SK-N-SH (cell line): ENCODE results near the gene DENND2A. TPM values are rescaled to one million over a fixed set of nuclear protein-coding genes. Genes with fewer than 3 reads are reported as not detected.

Experiments used
- CTCF ChIA-PET: fragments of 300-600, 350-600 bp; formaldehyde crosslinking; extraction: SDS; loops from one replicate; lab custom pipeline; 2021; lab: Yijun Ruan, JAX
- POLR2A ChIA-PET: fragments of 350-600 bp; sonication (Branson Sonifier 250); formaldehyde crosslinking; extraction: SDS; loops from one replicate; lab custom pipeline; 2020; ENCODE audit warnings: antibody characterized with exemption, inconsistent platforms; lab: Yijun Ruan, JAX
- DNase-seq: peaks from one replicate; pipeline ENCODE4 v3.0.0; 2012
- H2AFZ ChIP-seq: fragments of 200-600 bp; sonication (generic); 2 replicates; pipeline ENCODE4 v1.8.1; 2016; ENCODE audit warnings: antibody characterized with exemption, mild to moderate bottlenecking, low read depth
- H3F3A ChIP-seq: fragments of 200-600 bp; sonication (generic); replicated peaks from 2 replicates; pipeline ENCODE3; 2016; ENCODE audit warnings: antibody characterized with exemption, mild to moderate bottlenecking; ENCODE audit not compliant: insufficient read depth
- H3K27ac ChIP-seq, 2 experiments: fragments of 200-500 bp in 1 of 2; fragments of 200-600 bp in 1 of 2; sonication (Bioruptor generic) in 1 of 2; sonication (generic), shearing (Covaris generic) in 1 of 2; 2 replicates each; pipeline versions ENCODE4 v1.5.1 to v1.6.1; 2014 to 2016; ENCODE audit warnings: low read depth in 2 of 2, inconsistent platforms in 1 of 2, low read length in 1 of 2, mild to moderate bottlenecking in 1 of 2, mixed read lengths in 1 of 2
- H3K27me3 ChIP-seq: fragments of 200-600 bp; sonication (generic), shearing (Covaris generic); 2 replicates; pipeline ENCODE4 v1.6.1; 2016; ENCODE audit warnings: mixed run types; ENCODE audit not compliant: insufficient read depth
- H3K36me3 ChIP-seq, 2 experiments: fragments of 200-500 bp in 1 of 2; fragments of 200-600 bp in 1 of 2; sonication (Bioruptor generic) in 1 of 2; sonication (generic) in 1 of 2; replicated peaks in 1 of 2; 2 replicates each; pipeline versions ENCODE3 to v1.5.1; 2014 to 2016; ENCODE audit warnings: low read length in 1 of 2, mild to moderate bottlenecking in 1 of 2; ENCODE audit not compliant: insufficient read depth in 2 of 2, control insufficient read depth in 1 of 2
- H3K4me1 ChIP-seq, 2 experiments: fragments of 200-500 bp in 1 of 2; fragments of 200-600 bp in 1 of 2; sonication (Bioruptor generic) in 1 of 2; sonication (generic), shearing (Covaris generic) in 1 of 2; 2 replicates each; pipeline versions ENCODE4 v1.5.1 to v1.6.1; 2014 to 2016; ENCODE audit warnings: low read depth in 1 of 2, low read length in 1 of 2, mixed run types in 1 of 2; ENCODE audit not compliant: insufficient read depth in 2 of 2, control insufficient read depth in 1 of 2
- H3K4me2 ChIP-seq: fragments of 200-600 bp; sonication (generic), shearing (Covaris generic); 2 replicates; pipeline ENCODE4 v1.6.1; 2017; ENCODE audit warnings: mixed run types
- H3K4me3 ChIP-seq, 2 experiments: fragments of 200-500 bp in 1 of 2; fragments of 200-600 bp in 1 of 2; sonication (Bioruptor generic) in 1 of 2; sonication (generic), shearing (Covaris generic) in 1 of 2; 2 replicates each; pipeline versions ENCODE4 v1.5.1 to v1.8.1; 2014 to 2016; ENCODE audit warnings: low read depth in 2 of 2, inconsistent platforms in 1 of 2, low read length in 1 of 2, mild to moderate bottlenecking in 1 of 2, mixed read lengths in 1 of 2, moderate library complexity in 1 of 2
- H3K79me2 ChIP-seq: fragments of 200-600 bp; sonication (generic); 2 replicates; pipeline ENCODE4 v1.8.1; 2017; ENCODE audit warnings: mild to moderate bottlenecking; ENCODE audit not compliant: insufficient read depth
- H3K9ac ChIP-seq: fragments of 200-600 bp; sonication (generic); 2 replicates; pipeline ENCODE4 v1.6.1; 2017; ENCODE audit warnings: mixed run types
- H3K9me2 ChIP-seq: fragments of 200-600 bp; sonication (generic); 2 replicates; pipeline ENCODE4 v1.6.1; 2017; ENCODE audit warnings: mixed run types
- H3K9me3 ChIP-seq: fragments of 200-600 bp; sonication (generic); 2 replicates; pipeline ENCODE4 v1.6.1; 2017; ENCODE audit warnings: mixed run types, mild to moderate bottlenecking, moderate library complexity
- H4K20me1 ChIP-seq: fragments of 200-600 bp; sonication (generic); 2 replicates; pipeline ENCODE4 v1.6.1; 2017; ENCODE audit warnings: mild to moderate bottlenecking, mixed run types; ENCODE audit not compliant: insufficient read depth
- ELF1 ChIP-seq: IDR thresholded peaks from 2 replicates; pipeline ENCODE4 v1.4.0; 2012
- EP300 ChIP-seq, 2 experiments: IDR thresholded peaks; 2 replicates each; pipeline versions ENCODE4 v1.4.0 to v1.6.1; 2012; ENCODE audit warnings: borderline replicate concordance in 1 of 2, low read depth in 1 of 2, low read length in 1 of 2
- FOXJ3 ChIP-seq: sonication (generic); formaldehyde crosslinking; IDR thresholded peaks from 2 replicates; pipeline ENCODE4 v1.5.1; 2020; ENCODE audit warnings: mild to moderate bottlenecking, missing genetic modification reagents
- FOXM1 ChIP-seq: IDR thresholded peaks from 2 replicates; pipeline ENCODE4 v1.4.0; 2012; ENCODE audit warnings: low read depth, mild to moderate bottlenecking
- JUND ChIP-seq: IDR thresholded peaks from 2 replicates; pipeline ENCODE4 v1.4.0; 2012
- MXI1 ChIP-seq: IDR thresholded peaks from 2 replicates; pipeline ENCODE4 v1.6.1; 2012; ENCODE audit warnings: mild to moderate bottlenecking, low read depth, low read length, improper control_type of control experiment
- POLR2AphosphoS5 ChIP-seq: IDR thresholded peaks from 2 replicates; pipeline ENCODE4 v1.6.1; 2012; ENCODE audit warnings: low read depth, low read length
- SIN3A ChIP-seq: IDR thresholded peaks from 2 replicates; pipeline ENCODE4 v1.6.1; 2012; ENCODE audit warnings: low read depth, mild to moderate bottlenecking, low read length, moderate library complexity, borderline replicate concordance
- TCF12 ChIP-seq: IDR thresholded peaks from 2 replicates; pipeline ENCODE4 v1.4.0; 2012
- TEAD4 ChIP-seq: IDR thresholded peaks from 2 replicates; pipeline ENCODE4 v1.4.0; 2012; ENCODE audit warnings: mild to moderate bottlenecking, borderline replicate concordance; ENCODE audit not compliant: insufficient read depth
- WGBS: methylation state at CpG from one replicate; pipeline ENCODE4 v1.1.6; 2017; ENCODE audit warnings: low lambda C conversion rate; 5-methylcytosine and 5-hydroxymethylcytosine counted together
- polyA plus RNA-seq, 3 experiments: library from polyadenylated mRNA; depleted of rRNA; stranded (reverse); fragments of >200 nt; gene quantifications; 2 replicates each; pipeline ENCODE4 v1.2.3, GENCODE V29; 2012
- TF ChIP-seq, protein P1 (sequence below): IDR thresholded peaks from 2 replicates; pipeline ENCODE4 v1.4.0; 2012; ENCODE audit warnings: low read depth, borderline replicate concordance
- TF ChIP-seq, protein P2 (sequence below): IDR thresholded peaks from 2 replicates; pipeline ENCODE4 v1.6.1; 2012; ENCODE audit warnings: mild to moderate bottlenecking, low read depth, low read length, moderate library complexity
- TF ChIP-seq, protein P3 (sequence below): fragments of 150-350 bp; IDR thresholded peaks from 2 replicates; pipeline ENCODE4 v1.6.1; 2017; ENCODE audit warnings: antibody characterized with exemption, low read length, low read depth, borderline replicate concordance
- TF ChIP-seq, protein P4 (sequence below): IDR thresholded peaks from 2 replicates; pipeline ENCODE4; 2012

The DENND2A gene
- polyA plus RNA-seq, 1 of the 3 experiments (the other 2 are of a cell fraction) = 3.5 TPM

DNA sequence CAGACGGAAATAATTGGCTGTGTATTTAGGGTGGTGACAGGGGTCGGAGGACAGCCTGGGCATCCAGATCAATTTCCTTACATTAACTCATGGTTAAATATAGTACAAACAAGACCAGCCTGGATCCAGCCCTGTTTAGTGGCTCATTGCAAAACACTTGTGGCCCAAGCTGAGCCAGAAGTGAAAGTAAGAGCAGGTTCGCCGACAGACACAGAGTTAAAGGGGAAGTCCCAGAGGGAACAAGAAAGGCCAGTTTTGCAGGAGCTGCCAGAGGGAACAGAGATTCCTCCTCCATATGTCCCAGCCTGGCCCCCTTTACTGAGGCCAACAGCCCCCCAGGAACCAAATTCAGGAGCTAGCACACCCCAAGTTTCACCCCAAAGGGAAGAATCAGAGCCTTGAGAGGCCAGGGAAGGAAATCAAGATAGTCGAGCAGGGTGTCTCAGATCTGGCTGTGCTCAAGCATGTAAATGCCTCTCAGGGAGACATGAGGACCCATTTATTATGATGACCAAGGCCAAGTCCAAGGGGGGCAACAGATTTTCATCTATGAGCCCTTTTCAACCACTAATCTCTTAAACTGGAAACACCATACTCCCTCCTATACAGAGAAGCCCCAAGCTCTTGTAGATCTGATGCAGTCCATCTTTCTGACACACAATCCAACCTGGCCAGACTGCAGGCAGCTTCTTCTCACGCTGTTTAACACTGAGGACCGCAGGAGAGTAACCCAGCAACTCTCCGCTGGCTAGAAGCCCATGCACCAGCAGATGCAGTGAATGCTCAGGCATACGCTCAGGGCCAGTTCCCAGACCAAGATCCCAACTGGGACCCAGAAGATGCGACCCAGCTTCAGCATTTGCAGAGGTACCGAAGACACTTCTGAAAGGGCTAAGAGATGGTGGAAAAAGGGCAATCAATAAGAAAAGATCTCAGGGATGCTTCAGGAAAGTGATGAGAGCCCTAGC is 16.2 kb upstream of the DENND2A start (continued):
- TF ChIP-seq, protein P1, sequence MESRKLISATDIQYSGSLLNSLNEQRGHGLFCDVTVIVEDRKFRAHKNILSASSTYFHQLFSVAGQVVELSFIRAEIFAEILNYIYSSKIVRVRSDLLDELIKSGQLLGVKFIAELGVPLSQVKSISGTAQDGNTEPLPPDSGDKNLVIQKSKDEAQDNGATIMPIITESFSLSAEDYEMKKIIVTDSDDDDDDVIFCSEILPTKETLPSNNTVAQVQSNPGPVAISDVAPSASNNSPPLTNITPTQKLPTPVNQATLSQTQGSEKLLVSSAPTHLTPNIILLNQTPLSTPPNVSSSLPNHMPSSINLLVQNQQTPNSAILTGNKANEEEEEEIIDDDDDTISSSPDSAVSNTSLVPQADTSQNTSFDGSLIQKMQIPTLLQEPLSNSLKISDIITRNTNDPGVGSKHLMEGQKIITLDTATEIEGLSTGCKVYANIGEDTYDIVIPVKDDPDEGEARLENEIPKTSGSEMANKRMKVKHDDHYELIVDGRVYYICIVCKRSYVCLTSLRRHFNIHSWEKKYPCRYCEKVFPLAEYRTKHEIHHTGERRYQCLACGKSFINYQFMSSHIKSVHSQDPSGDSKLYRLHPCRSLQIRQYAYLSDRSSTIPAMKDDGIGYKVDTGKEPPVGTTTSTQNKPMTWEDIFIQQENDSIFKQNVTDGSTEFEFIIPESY = no peak
- TF ChIP-seq, protein P2, sequence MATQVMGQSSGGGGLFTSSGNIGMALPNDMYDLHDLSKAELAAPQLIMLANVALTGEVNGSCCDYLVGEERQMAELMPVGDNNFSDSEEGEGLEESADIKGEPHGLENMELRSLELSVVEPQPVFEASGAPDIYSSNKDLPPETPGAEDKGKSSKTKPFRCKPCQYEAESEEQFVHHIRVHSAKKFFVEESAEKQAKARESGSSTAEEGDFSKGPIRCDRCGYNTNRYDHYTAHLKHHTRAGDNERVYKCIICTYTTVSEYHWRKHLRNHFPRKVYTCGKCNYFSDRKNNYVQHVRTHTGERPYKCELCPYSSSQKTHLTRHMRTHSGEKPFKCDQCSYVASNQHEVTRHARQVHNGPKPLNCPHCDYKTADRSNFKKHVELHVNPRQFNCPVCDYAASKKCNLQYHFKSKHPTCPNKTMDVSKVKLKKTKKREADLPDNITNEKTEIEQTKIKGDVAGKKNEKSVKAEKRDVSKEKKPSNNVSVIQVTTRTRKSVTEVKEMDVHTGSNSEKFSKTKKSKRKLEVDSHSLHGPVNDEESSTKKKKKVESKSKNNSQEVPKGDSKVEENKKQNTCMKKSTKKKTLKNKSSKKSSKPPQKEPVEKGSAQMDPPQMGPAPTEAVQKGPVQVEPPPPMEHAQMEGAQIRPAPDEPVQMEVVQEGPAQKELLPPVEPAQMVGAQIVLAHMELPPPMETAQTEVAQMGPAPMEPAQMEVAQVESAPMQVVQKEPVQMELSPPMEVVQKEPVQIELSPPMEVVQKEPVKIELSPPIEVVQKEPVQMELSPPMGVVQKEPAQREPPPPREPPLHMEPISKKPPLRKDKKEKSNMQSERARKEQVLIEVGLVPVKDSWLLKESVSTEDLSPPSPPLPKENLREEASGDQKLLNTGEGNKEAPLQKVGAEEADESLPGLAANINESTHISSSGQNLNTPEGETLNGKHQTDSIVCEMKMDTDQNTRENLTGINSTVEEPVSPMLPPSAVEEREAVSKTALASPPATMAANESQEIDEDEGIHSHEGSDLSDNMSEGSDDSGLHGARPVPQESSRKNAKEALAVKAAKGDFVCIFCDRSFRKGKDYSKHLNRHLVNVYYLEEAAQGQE = no peak
- TF ChIP-seq MXI1 (no peak), EP300 (IDR thresholded peaks at IDR 0.05; ENCODE audit: borderline replicate concordance in 1 of 2, low read depth in 1 of 2, low read length in 1 of 2) (no peak)
- TF ChIP-seq, protein P3, sequence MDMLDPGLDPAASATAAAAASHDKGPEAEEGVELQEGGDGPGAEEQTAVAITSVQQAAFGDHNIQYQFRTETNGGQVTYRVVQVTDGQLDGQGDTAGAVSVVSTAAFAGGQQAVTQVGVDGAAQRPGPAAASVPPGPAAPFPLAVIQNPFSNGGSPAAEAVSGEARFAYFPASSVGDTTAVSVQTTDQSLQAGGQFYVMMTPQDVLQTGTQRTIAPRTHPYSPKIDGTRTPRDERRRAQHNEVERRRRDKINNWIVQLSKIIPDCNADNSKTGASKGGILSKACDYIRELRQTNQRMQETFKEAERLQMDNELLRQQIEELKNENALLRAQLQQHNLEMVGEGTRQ = no peak

DNA sequence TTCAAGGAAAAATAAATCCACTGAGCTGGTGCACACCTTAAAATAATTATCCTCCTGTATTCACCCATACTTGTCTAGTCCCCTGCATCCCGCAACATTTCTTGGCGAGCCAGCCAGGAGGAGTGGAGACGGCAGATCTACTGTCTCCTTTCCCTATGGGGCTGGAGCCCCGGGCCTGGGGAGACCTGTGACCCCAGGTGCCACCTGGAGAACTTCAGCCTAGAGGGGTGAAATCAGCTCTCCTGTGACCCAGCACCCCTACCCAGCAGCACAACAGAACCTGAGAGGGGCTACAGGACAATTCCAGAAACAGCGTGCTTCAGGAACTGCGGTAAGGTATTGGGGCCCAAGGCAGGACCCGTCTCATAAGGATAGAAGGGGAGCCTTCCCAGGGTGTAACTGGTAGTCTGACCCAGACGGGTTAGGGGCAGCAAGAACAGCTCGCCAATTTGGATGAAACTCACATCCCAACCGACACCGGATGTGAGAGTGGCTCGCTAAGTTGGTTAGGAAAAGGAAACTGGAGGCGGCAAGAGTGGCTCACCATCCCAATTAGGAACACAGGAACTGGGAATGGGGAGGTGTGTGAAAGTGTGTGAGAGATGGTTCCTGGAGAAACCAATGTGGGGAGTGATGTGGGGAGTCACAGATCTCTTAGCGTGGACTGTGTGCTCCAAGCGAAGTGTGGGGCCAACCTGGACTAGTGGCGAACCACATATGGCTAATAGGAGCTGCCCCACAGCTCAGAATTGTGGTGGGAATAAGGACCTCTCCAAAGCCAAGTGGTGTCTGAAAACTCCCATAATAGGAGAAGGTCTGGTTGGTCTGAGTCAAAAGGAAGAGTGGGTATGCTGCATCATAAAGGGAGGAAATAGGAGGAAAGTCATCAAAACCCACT is 15.1 kb upstream of the DENND2A start:
- Histone ChIP-seq H3K4me3 (no peak overlapping the region), H3K36me3 (no peaks in the 10 kb centered on the region), H3K4me2 (no peak overlapping the region), H3K9me3 (no peaks in the 10 kb centered on the region), H3K9me2 (no peaks in the 10 kb centered on the region), H3K27ac (no peak overlapping the region), H3K79me2 (no peaks in the 10 kb centered on the region), H4K20me1 (no peaks in the 10 kb centered on the region), H3F3A (no peaks in the 10 kb centered on the region), H3K4me1 (peaks cover 0 to 3% of the 10 kb centered on the region in 2 experiments; a peak in 1 of 4 replicates), H3K9ac (no peak overlapping the region), H2AFZ (no peak overlapping the region), H3K27me3 (0 out of 2 replicates have a peak, but pooled peaks cover 7% of the 10 kb centered on the region)
- no peak for DNase-seq
- WGBS = 81% methylated on average over 16 of the region's 16 CpGs
- CTCF ChIA-PET = interaction anchor here (0.8 to 2.4 kb wide), 3 partner anchors 19 to 138 kb away, joined by 3 to 18 read pairs (median 3); no protein-coding TSS in a partner anchor
- POLR2A ChIA-PET = no interaction called here
- TF ChIP-seq EP300 (IDR thresholded peaks at IDR 0.05; ENCODE audit: borderline replicate concordance in 1 of 2, low read depth in 1 of 2, low read length in 1 of 2) (no peak), TCF12 (no peak), POLR2AphosphoS5 (no peak), ELF1 (no peak), FOXM1 (no peak), JUND (no peak), SIN3A (no peak), TEAD4 (no peak), FOXJ3 (CRISPR knock-in tag) (no peak)
- TF ChIP-seq, protein P1 = no peak
- TF ChIP-seq, protein P4, sequence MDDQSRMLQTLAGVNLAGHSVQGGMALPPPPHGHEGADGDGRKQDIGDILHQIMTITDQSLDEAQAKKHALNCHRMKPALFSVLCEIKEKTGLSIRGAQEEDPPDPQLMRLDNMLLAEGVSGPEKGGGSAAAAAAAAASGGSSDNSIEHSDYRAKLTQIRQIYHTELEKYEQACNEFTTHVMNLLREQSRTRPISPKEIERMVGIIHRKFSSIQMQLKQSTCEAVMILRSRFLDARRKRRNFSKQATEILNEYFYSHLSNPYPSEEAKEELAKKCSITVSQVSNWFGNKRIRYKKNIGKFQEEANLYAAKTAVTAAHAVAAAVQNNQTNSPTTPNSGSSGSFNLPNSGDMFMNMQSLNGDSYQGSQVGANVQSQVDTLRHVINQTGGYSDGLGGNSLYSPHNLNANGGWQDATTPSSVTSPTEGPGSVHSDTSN = no peak
